GM12874 (cell line): Measurements from ENCODE around the gene SIVA1.

Experiments
- TF ChIP-seq, protein P1 (sequence below): IDR thresholded peaks from 2 replicates; pipeline ENCODE4 v1.5.1; 2011; ENCODE audit warnings: low read depth, mild to moderate bottlenecking, control low read depth, low read length, moderate library complexity; ENCODE audit not compliant: insufficient read depth

The SIVA1 gene

GRCh38 chr14:104734601-104734990 is 18.4 kb upstream of the SIVA1 start:
- TF ChIP-seq, protein P1, sequence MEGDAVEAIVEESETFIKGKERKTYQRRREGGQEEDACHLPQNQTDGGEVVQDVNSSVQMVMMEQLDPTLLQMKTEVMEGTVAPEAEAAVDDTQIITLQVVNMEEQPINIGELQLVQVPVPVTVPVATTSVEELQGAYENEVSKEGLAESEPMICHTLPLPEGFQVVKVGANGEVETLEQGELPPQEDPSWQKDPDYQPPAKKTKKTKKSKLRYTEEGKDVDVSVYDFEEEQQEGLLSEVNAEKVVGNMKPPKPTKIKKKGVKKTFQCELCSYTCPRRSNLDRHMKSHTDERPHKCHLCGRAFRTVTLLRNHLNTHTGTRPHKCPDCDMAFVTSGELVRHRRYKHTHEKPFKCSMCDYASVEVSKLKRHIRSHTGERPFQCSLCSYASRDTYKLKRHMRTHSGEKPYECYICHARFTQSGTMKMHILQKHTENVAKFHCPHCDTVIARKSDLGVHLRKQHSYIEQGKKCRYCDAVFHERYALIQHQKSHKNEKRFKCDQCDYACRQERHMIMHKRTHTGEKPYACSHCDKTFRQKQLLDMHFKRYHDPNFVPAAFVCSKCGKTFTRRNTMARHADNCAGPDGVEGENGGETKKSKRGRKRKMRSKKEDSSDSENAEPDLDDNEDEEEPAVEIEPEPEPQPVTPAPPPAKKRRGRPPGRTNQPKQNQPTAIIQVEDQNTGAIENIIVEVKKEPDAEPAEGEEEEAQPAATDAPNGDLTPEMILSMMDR, result no peak

DNA sequence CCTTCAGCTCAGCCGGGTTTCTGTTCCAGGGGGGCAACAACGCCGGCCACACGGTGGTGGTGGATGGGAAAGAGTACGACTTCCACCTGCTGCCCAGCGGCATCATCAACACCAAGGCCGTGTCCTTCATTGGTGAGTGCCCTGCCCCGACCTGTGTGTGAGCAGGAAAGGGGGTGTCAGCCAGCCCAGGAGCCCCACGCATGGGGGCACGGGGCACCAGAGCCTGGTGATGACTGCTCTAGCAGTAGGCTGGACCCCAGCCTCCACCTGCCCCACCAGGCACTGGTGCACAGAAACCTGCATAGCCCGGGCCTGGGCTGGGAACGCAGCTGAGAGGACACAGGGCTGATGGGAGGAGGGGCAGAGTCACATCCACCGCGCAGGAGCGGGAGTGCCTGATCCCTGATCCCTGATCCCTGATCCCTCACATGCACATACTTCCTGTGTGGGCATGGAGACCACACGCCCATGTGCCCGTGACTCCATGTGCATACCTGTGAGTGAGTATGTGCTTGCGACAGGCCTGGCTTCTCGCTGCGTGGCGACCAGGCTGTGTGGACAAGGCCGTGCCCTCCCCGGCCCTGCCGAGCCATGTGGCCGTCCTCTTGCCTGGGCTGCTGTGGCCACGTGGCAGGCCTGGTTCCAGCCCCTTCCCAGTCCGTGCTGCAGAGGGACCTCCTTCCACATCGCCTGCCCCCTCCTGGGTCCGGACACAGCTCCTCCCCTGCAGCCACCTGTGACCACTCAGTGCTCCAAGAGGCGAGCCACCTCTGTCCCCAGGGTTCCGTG is 17.8 kb upstream of the SIVA1 start:
- TF ChIP-seq, protein P1, result no peak

GRCh38 chr14:104735830-104736642 is 16.9 kb upstream of the SIVA1 start:
- TF ChIP-seq, protein P1, result no peak

GRCh38 chr14:104738375-104739019 is 14.4 kb upstream of the SIVA1 start:
- TF ChIP-seq, protein P1, result no peak

- TF ChIP-seq, protein P1, result no peak
Observed at GRCh38 chr14:104739026-104739425, 13.9 kb upstream of the SIVA1 start.

DNA sequence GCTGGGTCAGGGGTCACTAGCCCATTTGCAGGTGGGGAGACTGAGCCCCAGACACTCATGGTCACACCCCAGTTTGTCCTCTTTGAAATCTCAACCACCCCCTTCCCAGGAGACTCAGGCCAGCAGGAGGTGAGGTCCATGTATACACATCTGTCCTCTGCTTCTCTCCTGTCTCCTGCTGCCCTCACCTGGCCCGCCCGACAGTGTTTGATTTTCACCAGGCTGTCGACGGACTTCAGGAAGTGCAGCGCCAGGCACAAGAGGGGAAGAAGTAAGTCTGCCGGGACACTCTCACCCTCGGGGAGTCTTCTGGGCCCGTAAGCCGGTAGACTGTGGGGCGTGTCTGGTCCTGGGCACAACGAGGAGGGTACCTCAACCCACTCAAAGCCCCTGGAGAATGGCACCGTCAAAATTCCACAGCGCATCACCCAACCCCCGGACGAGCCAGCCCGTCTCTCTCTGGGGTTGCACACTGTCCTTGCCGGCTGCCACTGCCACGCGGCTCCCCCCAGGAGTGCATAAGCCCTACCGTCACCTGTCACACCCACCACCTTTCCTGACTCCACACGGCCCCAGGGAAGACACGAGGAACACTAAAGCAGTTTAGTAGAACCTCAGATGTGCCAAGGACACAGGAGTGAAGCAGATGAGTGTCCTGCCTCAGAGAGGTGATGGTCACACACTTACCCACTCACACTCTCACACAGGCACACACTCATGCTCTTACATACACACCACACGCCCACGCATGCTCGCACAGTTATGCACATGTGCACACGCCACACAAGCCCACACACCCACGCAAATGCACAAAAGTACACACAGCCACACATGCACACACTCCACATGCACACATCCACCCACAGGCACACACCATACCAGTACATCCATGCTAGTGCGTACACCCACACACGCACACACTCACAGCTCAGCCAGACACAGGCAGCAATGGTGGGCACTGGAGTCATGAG is 13.1 kb upstream of the SIVA1 start:
- TF ChIP-seq, protein P1, result no peak
